GM12878 (cell line): Measurements from ENCODE around the gene HAGHL. TPM values are rescaled to one million over a fixed set of nuclear protein-coding genes. Genes with fewer than 3 reads are reported as not detected.

Experiments
- ATAC-seq: fragments of 200-7000 bp; cut with Tn5 transposase; 3 replicates; pipeline ENCODE4 v1.9.1; 2020; ENCODE audit warnings: mild to moderate bottlenecking, moderate library complexity
- BruUV-seq: library from RNA; stranded (reverse); fragments of 400-500 nt; replicated peaks from 2 replicates; lab custom pipeline; 2021; lab: Mats Ljungman, UMichigan
- CTCF ChIA-PET: fragments of 300-600 bp; sonication (Branson Sonifier 250); formaldehyde crosslinking; extraction: SDS; loops from one replicate; lab custom pipeline; 2021; ENCODE audit warnings: inconsistent platforms; lab: Yijun Ruan, JAX
- POLR2A ChIA-PET: fragments of 350-600 bp; formaldehyde crosslinking; extraction: SDS; loops from one replicate; lab custom pipeline; 2021; ENCODE audit warnings: inconsistent platforms; lab: Charles Lee
- RAD21 ChIA-PET: fragments of 300-600 bp; sonication (Branson Sonifier 250); formaldehyde crosslinking; loops from one replicate; lab custom pipeline; 2023; ENCODE audit warnings: antibody characterized with exemption; ENCODE audit not compliant: unreplicated experiment; lab: Charles Lee
- SMC1A ChIA-PET: fragments of 300-600 bp; sonication (Branson Sonifier 250); formaldehyde crosslinking; loops from one replicate; lab custom pipeline; 2023; ENCODE audit not compliant: unreplicated experiment, uncharacterized antibody; lab: Charles Lee
- DNase-seq: peaks from one replicate; pipeline ENCODE4 v3.0.0-alpha.2; 2011; ENCODE audit warnings: low read depth, low spot score
- FAIRE-seq: peaks from 3 replicates; lab custom pipeline; 2011; peaks lifted over from hg19 to GRCh38; lab: Jason Lieb, UNC
- H2AFZ ChIP-seq: 2 replicates; pipeline ENCODE4 v1.6.0; 2011; ENCODE audit warnings: low read depth, low read length, control low read depth; ENCODE audit not compliant: control insufficient read depth
- H3K27ac ChIP-seq: 2 replicates; pipeline ENCODE4 v1.5.1; 2011; ENCODE audit warnings: control low read depth; ENCODE audit not compliant: control insufficient read depth, insufficient read depth
- H3K27me3 ChIP-seq, 2 experiments: replicated peaks in 1 of 2; 2 replicates each; pipeline versions ENCODE4 v1.6.0 to v1.6.1; 2011; ENCODE audit warnings: low read length in 1 of 2; ENCODE audit not compliant: control insufficient read depth in 2 of 2, insufficient read depth in 2 of 2
- H3K36me3 ChIP-seq, 2 experiments: 2 replicates each; pipeline ENCODE4 v1.5.1; 2011; ENCODE audit warnings: low read length in 1 of 2; ENCODE audit not compliant: control insufficient read depth in 2 of 2, insufficient read depth in 2 of 2
- H3K4me1 ChIP-seq: 2 replicates; pipeline ENCODE4 v1.6.1; 2011; ENCODE audit warnings: mild to moderate bottlenecking, low read length, moderate library complexity, mixed read lengths; ENCODE audit not compliant: control insufficient read depth, insufficient read depth
- H3K4me2 ChIP-seq: 2 replicates; pipeline ENCODE4 v1.6.0; 2011; ENCODE audit warnings: control low read depth; ENCODE audit not compliant: control insufficient read depth, insufficient read depth
- H3K4me3 ChIP-seq: fragments of 200-600 bp; sonication (generic); 2 replicates; pipeline ENCODE4 v1.5.1; 2016
- H3K79me2 ChIP-seq: 2 replicates; pipeline ENCODE4 v1.6.0; 2011; ENCODE audit warnings: low read length; ENCODE audit not compliant: control insufficient read depth, insufficient read depth
- H3K9ac ChIP-seq: 2 replicates; pipeline ENCODE4 v1.8.0; 2011; ENCODE audit warnings: low read length, control low read depth, mixed read lengths; ENCODE audit not compliant: control insufficient read depth, insufficient read depth
- H3K9me3 ChIP-seq: replicated peaks from 3 replicates; pipeline ENCODE4 v1.5.1; 2011; ENCODE audit warnings: mild to moderate bottlenecking, low read length; ENCODE audit not compliant: control insufficient read depth, insufficient read depth
- H4K20me1 ChIP-seq: 2 replicates; pipeline ENCODE4 v1.6.0; 2011; ENCODE audit not compliant: control insufficient read depth, insufficient read depth
- BMI1 ChIP-seq: fragments of 450-650 bp; IDR thresholded peaks from 2 replicates; pipeline ENCODE4 v1.6.1; 2016; ENCODE audit warnings: mild to moderate bottlenecking, moderate library complexity, borderline replicate concordance
- E2F8 ChIP-seq: fragments of 450-650 bp; IDR thresholded peaks from 2 replicates; pipeline ENCODE4 v1.6.1; 2018; ENCODE audit warnings: mild to moderate bottlenecking, low read depth, moderate library complexity; ENCODE audit not compliant: partially characterized antibody
- E4F1 ChIP-seq: fragments of 450-650 bp; IDR thresholded peaks from 2 replicates; pipeline ENCODE4 v1.6.1; 2018; ENCODE audit warnings: borderline replicate concordance, mild to moderate bottlenecking; ENCODE audit not compliant: partially characterized antibody
- HCFC1 ChIP-seq: fragments of 150-350 bp; IDR thresholded peaks from 2 replicates; pipeline ENCODE4 v1.6.1; 2014; ENCODE audit warnings: low read length
- MYC ChIP-seq: IDR thresholded peaks from 2 replicates; pipeline ENCODE4 v1.6.1; 2011; ENCODE audit warnings: mild to moderate bottlenecking, low read length, moderate library complexity, inconsistent platforms; ENCODE audit not compliant: insufficient read depth, insufficient replicate concordance, insufficient read length, severe bottlenecking
- SPI1 ChIP-seq: IDR thresholded peaks from 2 replicates; pipeline ENCODE4 v1.6.1; 2011; ENCODE audit warnings: low read depth, mild to moderate bottlenecking, low read length, moderate library complexity, borderline replicate concordance; ENCODE audit not compliant: insufficient read depth
- TARDBP ChIP-seq: IDR thresholded peaks from 2 replicates; pipeline ENCODE4 v1.6.1; 2016; ENCODE audit warnings: borderline replicate concordance
- TBL1XR1 ChIP-seq: IDR thresholded peaks from 2 replicates; pipeline ENCODE4 v1.6.1; 2012; ENCODE audit warnings: low read depth, low read length, improper control_type of control experiment
- ZNF687 ChIP-seq: fragments of 450-650 bp; IDR thresholded peaks from 2 replicates; pipeline ENCODE4 v1.6.1; 2017; ENCODE audit warnings: mild to moderate bottlenecking, moderate library complexity
- WGBS: methylation state at CpG from one replicate; pipeline ENCODE4 v1.1.6; 2016; ENCODE audit warnings: low lambda C conversion rate; ENCODE audit not compliant: insufficient replicate concordance, insufficient coverage; ENCODE audit errors: missing lambda C conversion rate; 5-methylcytosine and 5-hydroxymethylcytosine counted together
- in situ Hi-C: fragments of 300-500 bp; cut with MboI; formaldehyde crosslinking; loops from 9 replicates; pipeline ENCODE4 v1.14.3; 2018; ENCODE audit warnings: mixed read lengths
- intact Hi-C: fragments of 100-400 bp; cut with micrococcal nuclease; formaldehyde crosslinking; loops from one replicate; pipeline ENCODE4 v1.14.2; 2022; ENCODE audit not compliant: unreplicated experiment
- polyA plus RNA-seq, 11 experiments: library from polyadenylated mRNA; depleted of rRNA in 4 of 11; unstranded in 6 of 11; stranded (reverse) in 5 of 11; fragments of >200 nt; fragmentation: Nextera tagmentation in 4 of 11; fragmentation: Illumina TruSeq in 1 of 11; extraction: Ambion mirVana in 4 of 11; extraction: Trizol in 1 of 11; gene quantifications; 1 replicate in 1 of 11; 2 replicates in 10 of 11; pipeline versions ENCODE4 v1.2.1 to v1.2.3, GENCODE V29; 2011 to 2016; ENCODE audit warnings: inconsistent platforms in 2 of 11, missing spikeins in 2 of 11, low read depth in 1 of 11
- total RNA-seq, 4 experiments: library from RNA; depleted of rRNA in 3 of 4; stranded (reverse); fragments of >200 nt in 3 of 4; fragmentation: Illumina TruSeq in 1 of 4; extraction: Trizol in 1 of 4; gene quantifications; 2 replicates each; pipeline versions ENCODE4 v1.2.1 to v1.2.3, GENCODE V29; 2013 to 2021

Gene HAGHL
- total and polyA plus RNA-seq, 10 of the 15 experiments (the other 5 are each of a cell fraction or from before 2014, with no cell fraction given), result 0.23 to 44.6 (median 16.4) TPM

GRCh38 chr16:710500-711075 is 16.3 kb upstream of the HAGHL start:
- intact Hi-C loops, result loop anchor here (1.0 to 2.0 kb wide), 2 partner anchors 75 to 392 kb away; no protein-coding TSS in a partner anchor
- no peak overlapping the region for H3K27ac ChIP-seq
- TF ChIP-seq HCFC1 (no peak), TBL1XR1 (no peak), ZNF687 (no peak), E2F8 (no peak), SPI1 (no peak), MYC (no peak), TARDBP (no peak), BMI1 (no peak), E4F1 (no peak)

More at GRCh38 chr16:710500-711075, 16.3 kb upstream of the HAGHL start:
- no TSS peak for BruUV-seq
- in situ Hi-C loops, result loop anchor here (5.0 kb wide), 1 partner anchor 77 kb away; the partner anchor contains the start of genes CHTF18 and RPUSD1
- H3K9me3 ChIP-seq, result no peaks in the 10 kb centered on the region
- H3K79me2 ChIP-seq, result no peaks in the 10 kb centered on the region
- no peak overlapping the region for H3K9ac ChIP-seq
- ChIA-PET CTCF (interaction anchor here (0.6 to 1.3 kb wide), 3 partner anchors 31 to 210 kb away, joined by 3 to 5 read pairs (median 4); no protein-coding TSS in a partner anchor), POLR2A (no interaction called here), SMC1A (no interaction called here), RAD21 (interaction anchor here (0.5 kb wide), 1 partner anchor 317 kb away, joined by 4 read pairs; no protein-coding TSS in a partner anchor)
- FAIRE-seq (no peak), DNase-seq (no peak), ATAC-seq (no peak)
- H4K20me1 ChIP-seq, result no peaks in the 10 kb centered on the region
- no peak overlapping the region for H3K4me3 ChIP-seq
- no peak overlapping the region for H2AFZ ChIP-seq
- no peak overlapping the region for H3K4me2 ChIP-seq
- 25% methylated on average over 21 of the region's 21 CpGs for WGBS
- H3K36me3 ChIP-seq, result no peaks in the 10 kb centered on the region
- H3K27me3 ChIP-seq, result no peaks in the 10 kb centered on the region; a peak in 2 of 4 replicates
- no peaks in the 10 kb centered on the region for H3K4me1 ChIP-seq
